ENCODE data around the gene ZNF678.
"Not testable (repeated sequence)": the region's sequence is repeated elsewhere in the genome, so short reads cannot be mapped to it uniquely, and the experiment has no call there.

ZNF678 gene

GRCh38 chr1:227603327-227603726 lies 40.0 kb downstream of the ZNF678 start:
- DNase-seq (ENCODE audit: low read depth in 2 of 2): no peak

- no peak for DNase-seq (ENCODE audit: low read depth in 2 of 2)
Measured at GRCh38 chr1:227604446-227604845, 41.1 kb downstream of the ZNF678 start.

GRCh38 chr1:227606271-227606670 lies 42.9 kb downstream of the ZNF678 start:
- not testable (repeated sequence) for DNase-seq (ENCODE audit: low read depth in 2 of 2)

GRCh38 chr1:227607336-227607898 lies 44.1 kb downstream of the ZNF678 start:
- no peak for DNase-seq (ENCODE audit: low read depth in 2 of 2)

- no peak for DNase-seq (ENCODE audit: low read depth in 2 of 2)
Measured at GRCh38 chr1:227612658-227613057, 49.3 kb downstream of the ZNF678 start.

GRCh38 chr1:227613526-227613925 lies 50.2 kb downstream of the ZNF678 start:
- no peak for DNase-seq (ENCODE audit: low read depth in 2 of 2)

- no peak for DNase-seq (ENCODE audit: low read depth in 2 of 2)
Measured at GRCh38 chr1:227621211-227621610, 57.9 kb downstream of the ZNF678 start.

- DNase-seq (ENCODE audit: low read depth in 2 of 2): no peak
Measured at GRCh38 chr1:227622739-227623475, 59.6 kb downstream of the ZNF678 start.

GRCh38 chr1:227632325-227632724 lies 69.0 kb downstream of the ZNF678 start:
- no peak for DNase-seq (ENCODE audit: low read depth in 2 of 2)

GRCh38 chr1:227635596-227635995 lies 72.2 kb downstream of the ZNF678 start:
- no peak for DNase-seq (ENCODE audit: low read depth in 2 of 2)

- no peak for DNase-seq (ENCODE audit: low read depth in 2 of 2)
Measured at GRCh38 chr1:227654431-227654830, 91.1 kb downstream of the ZNF678 start.

- DNase-seq (ENCODE audit: low read depth in 2 of 2): no peak
Measured at GRCh38 chr1:227654858-227655752, 91.7 kb downstream of the ZNF678 start.

- DNase-seq (ENCODE audit: low read depth in 2 of 2): no peak
Measured at GRCh38 chr1:227661495-227661894, 98.1 kb downstream of the ZNF678 start.

- no peak for DNase-seq (ENCODE audit: low read depth in 2 of 2)
Measured at GRCh38 chr1:227662933-227663332, 99.6 kb downstream of the ZNF678 start.

GRCh38 chr1:227666286-227666685 lies 102.9 kb downstream of the ZNF678 start:
- DNase-seq (ENCODE audit: low read depth in 2 of 2): peak; percentile 9 to 10

GRCh38 chr1:227673441-227673840 lies 110.1 kb downstream of the ZNF678 start:
- no peak for DNase-seq (ENCODE audit: low read depth in 2 of 2)

- no peak for DNase-seq (ENCODE audit: low read depth in 2 of 2)
Measured at GRCh38 chr1:227685807-227686206, 122.5 kb downstream of the ZNF678 start.

GRCh38 chr1:227697321-227697864 lies 134.0 kb downstream of the ZNF678 start:
- DNase-seq (ENCODE audit: low read depth in 2 of 2): no peak

GRCh38 chr1:227701631-227702030 lies 138.3 kb downstream of the ZNF678 start:
- DNase-seq (ENCODE audit: low read depth in 2 of 2): not testable (repeated sequence)

- no peak for DNase-seq (ENCODE audit: low read depth in 2 of 2)
Measured at GRCh38 chr1:227707846-227708245, 144.5 kb downstream of the ZNF678 start.

- DNase-seq (ENCODE audit: low read depth in 2 of 2): no peak
Measured at GRCh38 chr1:227709451-227709850, 146.1 kb downstream of the ZNF678 start.

GRCh38 chr1:227710474-227710873 lies 147.1 kb downstream of the ZNF678 start:
- DNase-seq (ENCODE audit: low read depth in 2 of 2): not testable (repeated sequence)

Data from fibroblast of skin of left biceps (primary cell).